Neural progenitor cell (in vitro differentiated cells): ENCODE data around the gene CACNA2D4. TPM values are rescaled to one million over a fixed set of nuclear protein-coding genes. Genes with fewer than 3 reads are reported as not detected.

Experiments
- DNase-seq: peaks from one replicate; pipeline ENCODE4 v3.0.0-alpha.2; 2016; ENCODE audit warnings: low spot score
- H2AFZ ChIP-seq: fragments of 200-600 bp; sonication (generic); replicated peaks from 2 replicates; pipeline ENCODE4 v1.6.1; 2016; ENCODE audit warnings: antibody characterized with exemption
- H3F3A ChIP-seq: fragments of 200-600 bp; sonication (generic); 2 replicates; pipeline ENCODE4 v1.6.1; 2016; ENCODE audit warnings: antibody characterized with exemption, low read depth
- H3K27ac ChIP-seq: fragments of 200-600 bp; sonication (generic); 2 replicates; pipeline ENCODE4 v1.5.1; 2016; ENCODE audit warnings: mild to moderate bottlenecking
- H3K27me3 ChIP-seq: fragments of 200-600 bp; sonication (generic); 2 replicates; pipeline ENCODE4 v1.6.1; 2016; ENCODE audit warnings: mild to moderate bottlenecking, moderate library complexity
- H3K36me3 ChIP-seq: fragments of 200-600 bp; sonication (generic); 2 replicates; pipeline ENCODE4 v1.5.1; 2016
- H3K4me1 ChIP-seq: fragments of 200-600 bp; sonication (generic); 2 replicates; pipeline ENCODE4 v1.6.1; 2016; ENCODE audit warnings: mixed run types
- H3K4me2 ChIP-seq: fragments of 200-600 bp; sonication (generic); 2 replicates; pipeline ENCODE4 v1.6.1; 2016
- H3K4me3 ChIP-seq: fragments of 200-600 bp; sonication (generic); 2 replicates; pipeline ENCODE4 v1.5.1; 2016
- H3K79me2 ChIP-seq: fragments of 200-600 bp; sonication (generic); 2 replicates; pipeline ENCODE4 v1.6.1; 2016; ENCODE audit warnings: low read depth
- H3K9ac ChIP-seq: fragments of 200-600 bp; sonication (generic); 2 replicates; pipeline ENCODE4 v1.6.1; 2016
- H3K9me3 ChIP-seq: fragments of 200-600 bp; sonication (generic); 2 replicates; pipeline ENCODE4 v1.5.1; 2016; ENCODE audit warnings: low read depth
- H4K20me1 ChIP-seq: fragments of 200-600 bp; sonication (generic); 2 replicates; pipeline ENCODE4 v1.6.1; 2016; ENCODE audit warnings: low read depth
- H3K27ac Mint-ChIP-seq: 3 replicates; pipeline ENCODE4 v1.8.0; 2021; ENCODE audit warnings: mixed read lengths
- H3K27me3 Mint-ChIP-seq: 2 replicates; pipeline ENCODE4 v1.8.0; 2022; ENCODE audit warnings: low read depth, mild to moderate bottlenecking, inconsistent platforms, moderate library complexity, mixed read lengths; ENCODE audit not compliant: insufficient read depth
- H3K36me3 Mint-ChIP-seq: 3 replicates; pipeline ENCODE4 v1.8.0; 2021; ENCODE audit warnings: mixed read lengths
- H3K4me1 Mint-ChIP-seq: 3 replicates; pipeline ENCODE4 v1.8.0; 2021; ENCODE audit warnings: mixed read lengths
- H3K4me3 Mint-ChIP-seq: 3 replicates; pipeline ENCODE4 v1.8.0; 2021; ENCODE audit warnings: mild to moderate bottlenecking, moderate library complexity, mixed read lengths
- H3K9me3 Mint-ChIP-seq: 3 replicates; pipeline ENCODE4 v1.8.0; 2020; ENCODE audit warnings: mixed read lengths
- EZH2 ChIP-seq: fragments of 200-600 bp; sonication (generic); IDR thresholded peaks from 2 replicates; pipeline ENCODE4 v1.6.1; 2017; ENCODE audit warnings: antibody characterized with exemption, mild to moderate bottlenecking, moderate library complexity
- EZH2phosphoT487 ChIP-seq: fragments of 200-600 bp; sonication (generic); IDR thresholded peaks from 2 replicates; pipeline ENCODE4 v1.6.1; 2017; ENCODE audit warnings: antibody characterized with exemption
- total RNA-seq: library from RNA; depleted of rRNA; stranded (reverse); fragments of >200 nt; gene quantifications from 2 replicates; pipeline ENCODE4 v1.2.3, GENCODE V29; 2015; ENCODE audit warnings: low replicate concordance
- TF ChIP-seq, protein P1 (sequence below): fragments of 200-600 bp; sonication (generic); IDR thresholded peaks from 2 replicates; pipeline ENCODE4 v1.5.1; 2017; ENCODE audit warnings: antibody characterized with exemption, mild to moderate bottlenecking

Gene CACNA2D4
- total RNA-seq, 1 donor from 2014 or later, result 3.0 TPM

- Histone ChIP-seq H3K36me3 (no peaks in the 10 kb centered on the region), H3K27me3 (no peaks in the 10 kb centered on the region), H3F3A (no peaks in the 10 kb centered on the region), H3K4me3 (no peak overlapping the region), H4K20me1 (no peaks in the 10 kb centered on the region), H3K79me2 (no peaks in the 10 kb centered on the region), H3K9ac (no peak overlapping the region), H3K9me3 (no peaks in the 10 kb centered on the region), H2AFZ (no peak overlapping the region), H3K4me1 (peaks cover 7% of the 10 kb centered on the region), H3K27ac (no peak overlapping the region), H3K4me2 (peak overlapping the region; percentile 35)
- TF ChIP-seq EZH2 (no peak), EZH2phosphoT487 (no peak)
- TF ChIP-seq, protein P1, sequence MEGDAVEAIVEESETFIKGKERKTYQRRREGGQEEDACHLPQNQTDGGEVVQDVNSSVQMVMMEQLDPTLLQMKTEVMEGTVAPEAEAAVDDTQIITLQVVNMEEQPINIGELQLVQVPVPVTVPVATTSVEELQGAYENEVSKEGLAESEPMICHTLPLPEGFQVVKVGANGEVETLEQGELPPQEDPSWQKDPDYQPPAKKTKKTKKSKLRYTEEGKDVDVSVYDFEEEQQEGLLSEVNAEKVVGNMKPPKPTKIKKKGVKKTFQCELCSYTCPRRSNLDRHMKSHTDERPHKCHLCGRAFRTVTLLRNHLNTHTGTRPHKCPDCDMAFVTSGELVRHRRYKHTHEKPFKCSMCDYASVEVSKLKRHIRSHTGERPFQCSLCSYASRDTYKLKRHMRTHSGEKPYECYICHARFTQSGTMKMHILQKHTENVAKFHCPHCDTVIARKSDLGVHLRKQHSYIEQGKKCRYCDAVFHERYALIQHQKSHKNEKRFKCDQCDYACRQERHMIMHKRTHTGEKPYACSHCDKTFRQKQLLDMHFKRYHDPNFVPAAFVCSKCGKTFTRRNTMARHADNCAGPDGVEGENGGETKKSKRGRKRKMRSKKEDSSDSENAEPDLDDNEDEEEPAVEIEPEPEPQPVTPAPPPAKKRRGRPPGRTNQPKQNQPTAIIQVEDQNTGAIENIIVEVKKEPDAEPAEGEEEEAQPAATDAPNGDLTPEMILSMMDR, result no peak
- H3K27ac Mint-ChIP-seq, result no peak overlapping the region
- H3K36me3 Mint-ChIP-seq, result no peaks in the 10 kb centered on the region
- H3K4me3 Mint-ChIP-seq, result no peak overlapping the region
- no peak for DNase-seq
- peaks cover 3% of the 10 kb centered on the region for H3K4me1 Mint-ChIP-seq
- peaks cover 8% of the 10 kb centered on the region for H3K9me3 Mint-ChIP-seq
- peaks cover 5% of the 10 kb centered on the region for H3K27me3 Mint-ChIP-seq
Observed at GRCh38 chr12:1886396-1887008, 31.9 kb downstream of the CACNA2D4 start.

DNA sequence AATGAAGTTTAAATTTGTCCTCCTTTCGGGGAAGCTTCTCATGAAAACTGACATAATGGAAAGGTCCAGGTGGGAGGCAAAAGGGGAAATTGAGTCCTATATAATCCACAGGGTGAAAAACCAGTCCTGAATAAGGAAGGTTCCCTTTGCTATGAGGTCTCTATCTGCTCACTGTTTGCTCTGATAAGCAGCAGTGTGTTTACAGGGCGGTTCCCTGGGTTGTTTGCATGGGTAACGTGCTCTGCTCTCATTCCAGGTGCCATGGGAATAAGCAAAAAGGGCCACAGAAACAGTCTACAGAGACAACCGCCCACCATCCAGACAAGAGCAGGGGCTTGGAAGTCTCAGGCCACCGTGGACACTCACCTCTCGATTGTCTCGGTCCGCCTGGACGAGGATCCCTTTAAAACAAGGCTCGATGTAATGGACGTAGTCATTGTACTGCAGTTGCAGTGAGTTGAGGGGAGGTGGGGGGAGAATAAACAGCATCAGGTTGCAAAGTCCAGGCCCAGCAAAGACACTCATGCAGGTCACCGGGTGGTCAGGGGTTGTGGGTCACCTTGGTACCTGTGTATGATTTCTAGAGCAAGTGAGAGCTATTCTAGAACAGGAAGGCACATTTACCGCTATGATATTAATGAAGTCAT is 32.7 kb downstream of the CACNA2D4 start:
- Mint-ChIP-seq H3K4me3 (no peak overlapping the region), H3K36me3 (no peaks in the 10 kb centered on the region), H3K27ac (no peak overlapping the region), H3K9me3 (peaks cover 3% of the 10 kb centered on the region), H3K4me1 (peaks cover 3% of the 10 kb centered on the region), H3K27me3 (peaks cover 7% of the 10 kb centered on the region)
- no peak for DNase-seq
- Histone ChIP-seq H3K27ac (no peak overlapping the region), H3K4me3 (no peak overlapping the region), H3K9ac (no peak overlapping the region), H3K4me1 (peaks cover 7% of the 10 kb centered on the region), H3K27me3 (no peaks in the 10 kb centered on the region), H4K20me1 (no peaks in the 10 kb centered on the region), H2AFZ (no peak overlapping the region), H3K4me2 (no peak overlapping the region), H3K9me3 (no peaks in the 10 kb centered on the region), H3K36me3 (no peaks in the 10 kb centered on the region), H3K79me2 (no peaks in the 10 kb centered on the region), H3F3A (no peaks in the 10 kb centered on the region)
- TF ChIP-seq EZH2, result no peak
- TF ChIP-seq EZH2phosphoT487, result no peak
- TF ChIP-seq, protein P1, result no peak

DNA sequence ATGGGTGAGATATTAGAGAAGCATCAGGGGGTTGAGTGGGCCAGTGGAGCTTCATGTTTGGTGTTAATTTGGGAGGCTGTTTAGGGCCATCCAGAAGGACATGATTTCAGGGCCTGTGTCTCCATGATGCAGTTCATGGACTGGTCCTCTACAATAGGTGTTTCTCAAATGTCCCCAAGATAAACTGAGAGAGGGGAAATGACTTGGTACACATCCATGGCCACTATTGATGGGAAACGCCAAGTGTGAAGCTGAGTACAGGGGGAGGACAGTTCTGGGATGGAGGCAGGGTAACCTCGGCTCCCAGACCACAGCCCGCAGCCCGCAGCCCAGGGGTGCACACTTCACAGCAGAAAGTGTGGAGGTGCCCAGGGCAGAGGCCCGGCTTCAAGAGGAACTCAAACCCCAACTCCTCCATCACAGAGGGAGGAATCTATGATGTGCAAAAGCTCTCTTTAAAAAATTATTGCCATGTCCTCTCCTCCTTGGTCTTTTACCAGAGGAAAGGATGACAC is 33.3 kb downstream of the CACNA2D4 start:
- H3K4me1 Mint-ChIP-seq, result peaks cover 3% of the 10 kb centered on the region

More for the DNA sequence above, 33.3 kb downstream of the CACNA2D4 start:
- Histone ChIP-seq H3K4me2 (no peak overlapping the region), H3K4me3 (no peak overlapping the region), H3K36me3 (no peaks in the 10 kb centered on the region), H2AFZ (no peak overlapping the region), H4K20me1 (no peaks in the 10 kb centered on the region), H3K4me1 (peaks cover 7% of the 10 kb centered on the region), H3K79me2 (no peaks in the 10 kb centered on the region), H3K27ac (no peak overlapping the region), H3K27me3 (no peaks in the 10 kb centered on the region), H3K9ac (no peak overlapping the region), H3F3A (no peaks in the 10 kb centered on the region), H3K9me3 (no peaks in the 10 kb centered on the region)
- Mint-ChIP-seq H3K9me3 (peaks cover 2% of the 10 kb centered on the region), H3K27ac (no peak overlapping the region), H3K36me3 (no peaks in the 10 kb centered on the region), H3K27me3 (peaks cover 7% of the 10 kb centered on the region), H3K4me3 (no peak overlapping the region)
- no peak for DNase-seq
- TF ChIP-seq EZH2, result no peak
- TF ChIP-seq EZH2phosphoT487, result no peak
- TF ChIP-seq, protein P1, result no peak
